Measurements from ENCODE around the gene IER2.

IER2 gene

DNA sequence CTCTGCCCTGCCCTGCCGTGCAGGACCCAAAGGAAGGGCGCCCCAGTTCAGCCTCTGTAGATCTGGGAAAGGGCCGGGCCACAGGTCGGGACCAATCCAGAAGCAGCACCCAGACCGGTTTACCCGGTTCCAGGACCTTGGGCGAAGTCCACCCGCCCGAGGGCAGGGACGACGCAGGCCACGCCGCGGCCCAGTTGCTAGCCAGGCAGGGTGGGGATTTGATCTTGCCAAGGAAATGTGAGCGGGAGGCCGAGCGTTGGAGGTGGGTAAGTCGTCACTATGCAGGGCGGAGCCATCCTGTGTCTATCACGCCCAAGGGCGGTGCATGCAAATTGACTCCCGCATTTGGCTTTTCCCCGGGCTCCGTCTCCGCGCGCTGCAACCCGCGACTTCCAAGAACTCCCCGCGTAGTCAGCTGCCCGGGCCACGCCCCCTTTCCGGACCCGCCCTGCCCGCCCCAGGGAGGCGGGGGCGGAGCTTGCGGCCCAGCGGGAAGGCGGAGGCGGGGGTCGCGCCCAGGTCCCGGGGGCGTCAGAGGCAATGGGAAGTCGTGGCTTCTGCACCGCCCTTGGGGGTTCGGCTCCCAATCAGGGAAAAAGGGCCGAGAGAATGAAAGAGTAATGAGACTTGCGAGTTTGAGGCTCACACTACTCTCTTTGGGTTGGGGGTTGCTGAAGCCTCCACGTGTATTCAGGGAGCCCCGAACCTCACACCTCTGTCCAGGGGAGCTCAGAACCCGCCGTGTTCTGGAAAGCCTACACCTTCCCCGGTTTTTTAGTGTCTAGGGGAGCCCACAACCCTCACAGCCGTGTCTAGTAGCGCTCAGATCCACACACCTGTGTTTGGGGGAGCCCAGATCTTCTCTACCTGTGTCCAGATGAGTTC lies 12.8 kb downstream of the IER2 start:
- no peak for TF ChIP-seq CTCF (IDR thresholded peaks at IDR 0.05)

- no peak for TF ChIP-seq CTCF (IDR thresholded peaks at IDR 0.05)
These were observed 13.6 kb downstream of the IER2 start for GRCh38 chr19:13163609-13164342.

DNA sequence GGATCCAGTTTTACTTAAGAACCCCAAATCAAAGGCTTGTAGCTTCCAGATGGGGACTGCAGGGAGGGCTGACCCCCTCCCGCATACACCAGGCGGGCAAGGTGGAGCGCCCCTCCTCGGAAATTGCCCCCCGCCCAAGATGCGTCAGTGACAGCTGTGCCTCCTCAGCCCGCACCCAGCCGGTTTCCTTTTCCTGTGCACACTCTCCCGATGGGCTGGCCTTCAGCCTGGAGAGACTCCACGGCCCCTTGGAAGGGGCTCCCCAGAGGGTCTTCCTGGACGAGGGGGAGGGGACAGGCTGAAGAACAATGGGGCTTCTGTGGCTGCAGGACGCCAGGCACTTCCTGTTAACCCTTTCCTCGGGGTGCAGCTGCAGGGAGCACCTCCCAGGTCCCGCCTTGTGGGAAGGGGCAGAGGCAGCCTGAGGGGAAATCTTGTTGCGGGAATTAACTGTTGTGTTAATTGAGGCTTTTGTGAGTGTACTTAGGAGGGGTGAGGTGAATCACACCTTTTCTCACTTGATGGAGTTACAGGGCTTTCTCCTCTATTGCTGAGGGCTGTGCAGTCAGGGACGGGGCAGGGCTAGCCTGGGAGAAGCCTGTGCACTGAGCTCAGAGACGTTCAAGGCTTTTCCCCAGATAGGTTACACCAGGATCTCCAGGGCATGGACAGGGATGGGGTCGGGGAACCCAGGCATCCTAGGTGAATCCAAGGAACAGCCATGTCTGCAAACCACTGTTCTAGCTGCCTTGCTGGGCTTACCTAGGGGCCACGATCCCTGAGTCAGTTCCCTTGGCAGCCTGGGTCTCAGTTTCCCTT lies 14.3 kb downstream of the IER2 start:
- TF ChIP-seq CTCF (IDR thresholded peaks at IDR 0.05) = no peak

DNA sequence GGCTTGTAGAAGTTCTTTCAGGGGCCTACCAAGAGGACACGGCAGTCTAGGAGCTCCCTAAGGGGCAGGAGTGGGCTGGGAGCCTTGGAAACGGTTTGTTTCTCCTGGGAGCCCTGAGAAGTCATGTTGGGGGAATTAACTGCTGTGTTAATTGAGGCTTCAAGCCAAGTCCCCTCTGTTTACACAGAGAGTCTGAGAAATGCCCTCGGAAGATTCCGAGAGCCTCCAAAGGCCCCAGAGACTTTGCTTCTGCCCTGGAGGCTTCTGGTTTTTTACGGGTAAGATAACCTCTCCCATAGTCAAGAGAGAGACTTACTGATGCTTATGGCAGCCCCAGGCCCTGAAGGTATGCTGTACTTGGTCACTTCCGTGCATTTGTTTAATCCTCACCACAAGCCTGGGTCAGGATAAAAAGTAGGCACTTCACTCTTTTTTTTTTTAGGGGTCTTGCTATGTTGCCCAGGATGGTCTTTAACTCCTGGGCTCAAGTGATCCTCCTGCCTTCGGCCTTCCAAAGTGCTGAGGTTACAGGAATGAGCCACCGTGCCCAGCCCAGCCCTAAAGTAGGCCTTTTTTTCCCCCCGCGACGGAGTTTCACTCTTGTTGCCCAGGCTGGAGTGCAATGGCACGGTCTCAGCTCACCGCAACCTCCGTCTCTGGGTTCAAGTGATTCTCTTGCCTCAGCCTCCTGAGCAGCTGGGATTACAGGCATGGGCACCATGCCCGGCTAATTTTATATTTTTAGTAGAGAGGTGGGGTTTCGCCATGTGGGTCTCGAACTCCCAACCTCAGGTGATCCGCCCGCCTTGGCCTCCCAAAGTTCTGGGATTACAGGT lies 15.2 kb downstream of the IER2 start:
- TF ChIP-seq CTCF (IDR thresholded peaks at IDR 0.05) = no peak

DNA sequence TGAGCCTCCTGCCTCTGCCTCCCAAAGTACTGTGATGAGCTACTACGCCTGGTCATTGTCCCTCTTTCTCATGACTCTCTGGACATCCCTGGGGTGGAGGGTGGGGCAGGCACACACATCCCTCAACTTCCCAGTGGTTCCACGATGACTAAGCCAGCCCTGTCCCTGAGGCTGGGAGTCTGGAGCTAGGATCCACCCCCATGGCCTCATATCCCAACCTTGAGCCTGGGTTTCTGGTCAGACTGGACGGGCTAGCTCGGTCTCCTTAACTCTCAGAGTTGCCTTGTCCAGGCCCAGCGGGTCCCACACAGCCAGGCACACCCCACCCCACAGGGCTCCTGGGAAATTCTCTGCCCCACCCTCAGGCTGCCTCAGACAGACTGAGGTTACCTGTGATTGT lies 19.6 kb downstream of the IER2 start:
- no peak for TF ChIP-seq CTCF (IDR thresholded peaks at IDR 0.05)

- TF ChIP-seq CTCF (IDR thresholded peaks at IDR 0.05) = no peak
These were observed 20.9 kb downstream of the IER2 start for GRCh38 chr19:13171146-13171545.
